Measurements from ENCODE around the gene WNT5B. TPM values are rescaled to one million over a fixed set of nuclear protein-coding genes. Genes with fewer than 3 reads are reported as not detected.
"Not testable (repeated sequence)": the region's sequence is repeated elsewhere in the genome, so short reads cannot be mapped to it uniquely, and the experiment has no call there.

Gene WNT5B
- polyA plus RNA-seq, 1 donor (not counting 4 experiments of a cell fraction or from before 2014, with no cell fraction given): 12.3 TPM

- Histone ChIP-seq H3K9me3 (ENCODE audit: control insufficient read depth, low read depth, low read length) (no peaks in the 10 kb centered on the region), H3K9me1 (ENCODE audit: control insufficient read depth, extremely low read depth, insufficient read depth, low read length) (peaks cover 2% of the 10 kb centered on the region), H3K4me2 (ENCODE audit: control insufficient read depth, extremely low read depth, insufficient read depth, low read depth, low read length) (peak overlapping the region; percentile 92), H3K9ac (ENCODE audit: control insufficient read depth, extremely low read depth, insufficient read depth, low read length) (peak overlapping the region; percentile 94), H3K4me3 (ENCODE audit: control insufficient read depth in 2 of 3, extremely low read depth in 1 of 3, insufficient read depth in 2 of 3, low read depth in 1 of 3, low read length in 3 of 3) (peak overlapping the region; percentile 88 to 100 (median 100)), H3K27ac (ENCODE audit: control insufficient read depth, insufficient read depth, low read length) (peak overlapping the region; percentile 90), H3K79me2 (ENCODE audit: control insufficient read depth, insufficient read depth, low read length) (peaks cover 62% of the 10 kb centered on the region), H3K27me3 (ENCODE audit: control insufficient read depth, extremely low read depth, insufficient read depth, low read length) (no peaks in the 10 kb centered on the region), H3K36me3 (ENCODE audit: control insufficient read depth in 2 of 2, extremely low read depth in 1 of 2, insufficient read depth in 2 of 2, low read length in 2 of 2) (peaks cover 1 to 4% of the 10 kb centered on the region in 2 experiments), H4K20me1 (ENCODE audit: control insufficient read depth, extremely low read depth, insufficient read depth, low read length) (peaks cover 11% of the 10 kb centered on the region), H2AFZ (ENCODE audit: control insufficient read depth, low read length) (no peak overlapping the region), H3K4me1 (ENCODE audit: control insufficient read depth, extremely low read depth, insufficient read depth, low read length) (peaks cover 7% of the 10 kb centered on the region)
- DNase-seq (ENCODE audit: low read depth, low spot score) (no peak), FAIRE-seq (no peak)
- no peak for TF ChIP-seq CTCF (optimal IDR thresholded peaks at IDR 0.05 in 1 of 3, IDR thresholded peaks at IDR 0.05 in 1 of 3, conservative IDR thresholded peaks at IDR 0.05 in 1 of 3; ENCODE audit: extremely low read depth in 1 of 3, insufficient read depth in 2 of 3, low read length in 3 of 3)
- TF ChIP-seq EZH2 (IDR thresholded peaks at IDR 0.05; ENCODE audit: low read length): no peak
- dilution Hi-C loops (cut with MboI; ENCODE audit: extremely low pct_ligation_motif_present, low sequenced_read_pairs): no loop called here
These were observed 63.2 kb downstream of the WNT5B start for GRCh38 chr12:1692226-1692625.

GRCh38 chr12:1692895-1693610 lies 64.0 kb downstream of the WNT5B start:
- Histone ChIP-seq H4K20me1 (ENCODE audit: control insufficient read depth, extremely low read depth, insufficient read depth, low read length) (peaks cover 15% of the 10 kb centered on the region), H3K36me3 (ENCODE audit: control insufficient read depth in 2 of 2, extremely low read depth in 1 of 2, insufficient read depth in 2 of 2, low read length in 2 of 2) (peaks cover 1 to 5% of the 10 kb centered on the region in 2 experiments), H3K27ac (ENCODE audit: control insufficient read depth, insufficient read depth, low read length) (no peak overlapping the region), H3K9me3 (ENCODE audit: control insufficient read depth, low read depth, low read length) (no peaks in the 10 kb centered on the region), H3K9ac (ENCODE audit: control insufficient read depth, extremely low read depth, insufficient read depth, low read length) (no peak overlapping the region), H2AFZ (ENCODE audit: control insufficient read depth, low read length) (no peak overlapping the region), H3K4me1 (ENCODE audit: control insufficient read depth, extremely low read depth, insufficient read depth, low read length) (peaks cover 7% of the 10 kb centered on the region), H3K79me2 (ENCODE audit: control insufficient read depth, insufficient read depth, low read length) (peaks cover 70% of the 10 kb centered on the region), H3K4me3 (ENCODE audit: control insufficient read depth in 2 of 3, extremely low read depth in 1 of 3, insufficient read depth in 2 of 3, low read depth in 1 of 3, low read length in 3 of 3) (no peak overlapping the region), H3K4me2 (ENCODE audit: control insufficient read depth, extremely low read depth, insufficient read depth, low read depth, low read length) (no peak overlapping the region), H3K9me1 (ENCODE audit: control insufficient read depth, extremely low read depth, insufficient read depth, low read length) (peaks cover 2% of the 10 kb centered on the region), H3K27me3 (ENCODE audit: control insufficient read depth, extremely low read depth, insufficient read depth, low read length) (no peaks in the 10 kb centered on the region)
- TF ChIP-seq EZH2 (IDR thresholded peaks at IDR 0.05; ENCODE audit: low read length) (no peak), CTCF (optimal IDR thresholded peaks at IDR 0.05 in 1 of 3, IDR thresholded peaks at IDR 0.05 in 1 of 3, conservative IDR thresholded peaks at IDR 0.05 in 1 of 3; ENCODE audit: extremely low read depth in 1 of 3, insufficient read depth in 2 of 3, low read length in 3 of 3) (no peak)
- DNase-seq (ENCODE audit: low read depth, low spot score) (no peak), FAIRE-seq (no peak)
- dilution Hi-C loops (cut with MboI; ENCODE audit: extremely low pct_ligation_motif_present, low sequenced_read_pairs): no loop called here

- H3K27ac ChIP-seq (ENCODE audit: control insufficient read depth, insufficient read depth, low read length); H3K36me3 ChIP-seq (ENCODE audit: control insufficient read depth in 2 of 2, extremely low read depth in 1 of 2, insufficient read depth in 2 of 2, low read length in 2 of 2); H3K4me3 ChIP-seq (ENCODE audit: control insufficient read depth in 2 of 3, extremely low read depth in 1 of 3, insufficient read depth in 2 of 3, low read depth in 1 of 3, low read length in 3 of 3); dilution Hi-C loops (cut with MboI; ENCODE audit: extremely low pct_ligation_motif_present, low sequenced_read_pairs); H3K4me1 ChIP-seq (ENCODE audit: control insufficient read depth, extremely low read depth, insufficient read depth, low read length); H3K9me3 ChIP-seq (ENCODE audit: control insufficient read depth, low read depth, low read length); H3K4me2 ChIP-seq (ENCODE audit: control insufficient read depth, extremely low read depth, insufficient read depth, low read depth, low read length); FAIRE-seq; H3K27me3 ChIP-seq (ENCODE audit: control insufficient read depth, extremely low read depth, insufficient read depth, low read length); H3K9me1 ChIP-seq (ENCODE audit: control insufficient read depth, extremely low read depth, insufficient read depth, low read length); H2AFZ ChIP-seq (ENCODE audit: control insufficient read depth, low read length); DNase-seq (ENCODE audit: low read depth, low spot score); H3K9ac ChIP-seq (ENCODE audit: control insufficient read depth, extremely low read depth, insufficient read depth, low read length): not testable (repeated sequence)
- Histone ChIP-seq H4K20me1 (ENCODE audit: control insufficient read depth, extremely low read depth, insufficient read depth, low read length) (peaks cover 19% of the 10 kb centered on the region), H3K79me2 (ENCODE audit: control insufficient read depth, insufficient read depth, low read length) (peaks cover 91% of the 10 kb centered on the region)
These were observed 66.1 kb downstream of the WNT5B start for GRCh38 chr12:1695097-1695496.

Measured in keratinocyte (primary cell).